Stomach (tissue), 4 donors: Measurements from ENCODE around the gene KRT74.

Experiments
- CTCF ChIP-seq, 7 experiments: fragments of 450-650 bp in 4 of 7; fragments of 200-600 bp in 3 of 7; sonication (generic) in 3 of 7; IDR thresholded peaks; one replicate each; pipeline ENCODE4 v1.5.1; 2016 to 2019; ENCODE audit warnings: antibody characterized with exemption in 7 of 7, control low read depth in 2 of 7, mild to moderate bottlenecking in 1 of 7
- EP300 ChIP-seq: sonication (generic); formaldehyde crosslinking; IDR thresholded peaks from one replicate; pipeline ENCODE4 v1.6.1; 2017; ENCODE audit warnings: antibody characterized with exemption
- POLR2A ChIP-seq, 4 donors: fragments of 450-650 bp; IDR thresholded peaks; one replicate each; pipeline ENCODE4 v1.6.1; 2016; ENCODE audit warnings: antibody characterized with exemption in 4 of 4, control low read depth in 2 of 4, mild to moderate bottlenecking in 1 of 4, moderate library complexity in 1 of 4
- POLR2AphosphoS5 ChIP-seq, 3 donors: sonication (generic); formaldehyde crosslinking; IDR thresholded peaks; one replicate each; pipeline ENCODE4 v1.6.1; 2016; ENCODE audit warnings: antibody characterized with exemption in 3 of 3

DNA sequence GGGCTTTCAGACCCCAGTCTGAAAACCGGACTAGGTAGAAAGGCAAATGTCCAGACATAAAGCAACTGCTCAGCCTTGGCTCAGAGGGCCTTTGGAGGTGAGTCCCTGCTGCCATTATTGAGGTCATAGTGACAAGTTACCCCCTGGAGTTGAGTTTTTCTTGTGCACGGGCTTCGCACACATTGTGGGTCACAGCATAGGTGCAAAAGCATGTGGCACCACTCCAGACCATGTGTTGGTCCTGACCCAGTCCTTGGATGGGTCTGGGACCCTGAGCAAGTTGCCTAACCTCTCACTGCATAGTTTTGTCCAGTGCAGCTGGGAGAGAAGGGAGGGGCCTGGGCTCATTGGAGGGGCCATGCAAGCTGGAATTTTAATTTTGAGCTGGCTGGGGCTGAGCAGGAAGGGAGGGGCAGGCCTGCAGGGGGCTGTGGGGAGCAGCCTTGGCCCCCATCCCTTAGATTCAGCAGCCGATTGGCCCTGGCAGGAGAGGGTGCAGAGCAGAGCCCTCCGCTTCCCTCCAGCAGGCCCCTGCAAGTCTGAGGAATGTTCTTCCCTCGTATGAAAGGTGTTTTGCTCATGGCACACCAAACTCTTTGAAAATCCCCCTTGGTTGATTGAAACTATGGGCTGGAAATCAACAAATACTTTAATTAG is 49.3 kb downstream of the KRT74 start:
- no peak for TF ChIP-seq CTCF (IDR thresholded peaks at IDR 0.05)
- no peak for TF ChIP-seq POLR2A (IDR thresholded peaks at IDR 0.05)
- no peak for TF ChIP-seq EP300
- no peak for TF ChIP-seq POLR2AphosphoS5 (IDR thresholded peaks at IDR 0.05)
